Stimulated activated CD8-positive, alpha-beta memory T cell treated with anti-CD3 and anti-CD28 coated beads, Interleukin-4, amount 100 ng/mL, for 48 hours (primary cell): ENCODE results near the gene PLBD1.

Experiments
- DNase-seq: peaks from one replicate; pipeline ENCODE4 v3.0.0-alpha.2; 2020

The PLBD1 gene, protein sequence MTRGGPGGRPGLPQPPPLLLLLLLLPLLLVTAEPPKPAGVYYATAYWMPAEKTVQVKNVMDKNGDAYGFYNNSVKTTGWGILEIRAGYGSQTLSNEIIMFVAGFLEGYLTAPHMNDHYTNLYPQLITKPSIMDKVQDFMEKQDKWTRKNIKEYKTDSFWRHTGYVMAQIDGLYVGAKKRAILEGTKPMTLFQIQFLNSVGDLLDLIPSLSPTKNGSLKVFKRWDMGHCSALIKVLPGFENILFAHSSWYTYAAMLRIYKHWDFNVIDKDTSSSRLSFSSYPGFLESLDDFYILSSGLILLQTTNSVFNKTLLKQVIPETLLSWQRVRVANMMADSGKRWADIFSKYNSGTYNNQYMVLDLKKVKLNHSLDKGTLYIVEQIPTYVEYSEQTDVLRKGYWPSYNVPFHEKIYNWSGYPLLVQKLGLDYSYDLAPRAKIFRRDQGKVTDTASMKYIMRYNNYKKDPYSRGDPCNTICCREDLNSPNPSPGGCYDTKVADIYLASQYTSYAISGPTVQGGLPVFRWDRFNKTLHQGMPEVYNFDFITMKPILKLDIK

DNA sequence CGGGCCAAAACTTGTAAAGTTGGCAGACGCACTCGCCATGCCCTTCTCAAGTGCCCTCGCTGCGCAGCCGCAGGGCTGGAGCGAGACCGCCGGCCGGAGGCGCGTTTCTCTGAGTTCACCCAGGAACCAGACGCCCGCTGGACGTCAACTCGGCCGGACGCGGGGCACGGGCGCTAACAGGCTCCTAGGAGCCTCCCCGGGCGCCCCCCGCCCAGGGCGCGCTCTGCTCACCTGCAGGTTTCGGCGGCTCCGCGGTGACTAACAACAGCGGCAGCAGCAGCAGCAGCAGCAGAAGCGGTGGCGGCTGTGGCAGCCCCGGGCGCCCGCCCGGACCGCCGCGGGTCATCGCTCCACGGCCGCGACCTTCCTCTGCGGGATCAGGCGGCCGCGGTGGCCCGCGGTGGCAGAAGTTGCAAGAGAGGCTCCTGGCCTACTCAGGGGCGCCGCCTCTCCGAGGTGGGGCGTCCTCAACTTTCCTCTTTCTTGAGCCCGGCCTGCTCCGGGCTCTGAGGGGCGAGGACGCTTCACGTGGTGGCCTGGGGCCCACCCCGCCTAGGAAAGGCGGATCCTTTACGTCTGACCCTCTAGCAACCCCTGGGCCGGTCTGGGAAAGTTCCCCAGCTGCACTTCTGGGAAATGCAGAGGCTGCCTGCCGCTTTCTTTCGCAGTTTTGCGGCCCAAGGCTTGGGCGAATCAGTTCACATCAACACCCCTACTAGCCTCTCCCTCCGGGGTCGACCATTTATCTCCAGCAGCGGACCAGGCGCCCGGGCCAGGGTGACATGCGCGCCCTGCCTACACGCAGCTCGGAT is at the start of gene PLBD1:
Gene PLBD1 (minus strand): TSS at position 533 of the 812 bp plus-strand sequence. CDS start 187 bp downstream, at position 346.
- peak; percentile 30 for DNase-seq

GRCh38 chr12:14614704-14615121 is 47.0 kb upstream of the PLBD1 start:
- no peak for DNase-seq

GRCh38 chr12:14613718-14614117 is 46.0 kb upstream of the PLBD1 start:
- DNase-seq: no peak

- DNase-seq: no peak
Measured at GRCh38 chr12:14612898-14613445, 45.3 kb upstream of the PLBD1 start.

- no peak for DNase-seq
Measured at GRCh38 chr12:14612250-14612649, 44.6 kb upstream of the PLBD1 start.

DNA sequence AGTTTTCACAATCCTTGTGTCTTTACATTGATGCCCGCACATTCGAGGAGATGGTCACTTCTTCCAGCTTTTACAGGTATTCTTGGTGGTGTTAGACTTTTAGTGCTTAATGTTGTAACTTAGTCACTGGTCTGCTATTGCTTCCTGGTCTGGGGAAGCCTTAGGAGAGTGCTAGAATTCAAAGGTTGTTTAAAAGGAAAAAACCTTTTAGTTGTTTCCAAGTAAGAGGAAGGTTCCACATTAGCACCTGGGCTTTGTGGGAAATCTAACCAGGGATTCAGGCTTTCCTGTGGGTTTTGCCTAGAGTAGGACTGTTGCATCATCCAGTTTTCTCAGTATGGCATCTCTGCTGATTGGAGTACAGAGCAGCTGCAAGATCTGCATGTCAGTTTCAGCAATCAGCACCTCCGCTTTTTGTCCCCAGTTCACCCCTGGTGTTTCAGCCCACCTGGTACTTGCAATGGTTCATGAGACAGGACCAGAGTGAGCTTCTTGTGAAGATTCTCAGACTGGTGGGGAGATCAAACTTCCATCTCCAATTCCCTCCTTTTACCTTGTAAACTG is 44.0 kb upstream of the PLBD1 start:
- no peak for DNase-seq

DNA sequence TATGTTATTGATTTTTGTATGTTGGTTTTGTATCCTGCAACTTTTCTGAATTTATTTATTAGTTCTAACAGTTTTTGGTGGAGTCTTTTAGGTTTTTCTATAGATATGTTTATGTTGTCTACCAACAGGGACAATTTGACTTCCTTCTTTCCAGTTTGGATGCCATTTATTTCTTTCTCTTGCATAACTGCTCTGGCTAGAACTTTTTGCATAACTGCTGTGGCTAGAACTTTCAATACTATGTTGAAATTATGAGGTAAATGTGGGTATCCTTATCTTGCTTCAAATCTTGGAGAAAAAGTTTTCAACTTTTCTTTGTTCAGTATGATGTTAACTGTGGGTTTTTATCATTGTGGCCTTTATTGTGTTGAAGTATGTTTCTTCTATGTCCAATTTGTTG is 39.9 kb upstream of the PLBD1 start:
- DNase-seq: no peak

DNA sequence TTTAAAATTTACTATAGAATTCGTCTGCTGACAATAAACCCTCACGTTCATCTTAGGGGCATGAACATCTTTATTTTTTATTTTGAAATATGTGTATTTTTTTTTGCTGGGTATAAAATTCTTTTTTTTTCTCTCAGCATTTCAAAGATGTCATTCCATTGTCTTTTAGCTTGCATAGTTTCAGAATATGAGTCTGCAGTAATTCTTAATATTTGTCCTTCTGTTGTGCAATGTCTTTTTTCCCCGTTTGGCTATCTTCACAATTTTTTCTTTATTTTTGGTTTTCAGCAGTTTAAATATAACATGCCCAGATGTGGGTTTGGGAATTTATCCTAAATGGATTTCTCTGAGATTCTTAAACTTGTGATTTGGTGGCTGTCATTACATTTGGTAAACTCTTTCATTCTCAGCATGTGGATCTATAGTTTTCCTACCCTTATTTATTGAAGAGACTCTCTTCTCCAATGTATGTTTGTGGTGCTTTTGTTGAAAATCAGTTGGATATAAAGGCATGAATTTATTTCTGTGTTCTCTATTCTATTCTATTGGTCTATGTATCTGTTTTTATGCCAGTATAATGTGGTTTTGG is 37.8 kb upstream of the PLBD1 start:
- DNase-seq: no peak

DNA sequence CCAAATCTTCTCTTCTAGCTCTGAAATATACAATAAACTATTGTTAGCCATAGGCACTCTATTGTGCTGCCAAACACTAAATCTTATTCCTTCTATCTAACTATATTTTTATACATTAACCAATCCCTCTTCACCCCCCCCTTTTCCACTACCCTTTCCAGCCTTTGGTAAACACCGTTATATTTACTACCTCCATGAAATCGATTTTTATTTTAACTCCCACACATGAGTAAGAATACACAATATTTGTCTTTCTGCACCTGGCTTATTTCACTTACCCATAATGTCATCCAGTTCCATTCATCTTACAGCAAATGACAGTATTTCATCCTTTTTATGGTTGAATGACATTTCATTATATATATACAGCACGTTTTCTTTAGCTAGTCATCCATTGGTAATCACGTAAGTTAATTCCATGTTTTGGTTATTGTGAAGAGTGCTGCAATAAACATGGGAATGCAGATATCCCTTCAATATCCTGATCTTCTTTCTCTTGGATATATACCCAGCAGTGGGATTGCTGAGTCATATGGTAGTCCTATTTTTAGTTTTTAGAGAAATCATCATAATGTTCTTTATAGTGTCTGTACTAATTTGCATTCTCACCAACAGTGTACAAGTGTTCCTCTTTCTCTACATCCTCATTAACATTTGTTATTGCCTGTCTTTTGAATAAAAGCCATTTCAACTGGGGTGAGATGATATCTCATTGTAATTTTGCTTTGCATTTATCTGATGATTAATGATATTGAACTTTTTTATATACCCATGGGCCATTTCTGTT is 34.2 kb upstream of the PLBD1 start:
- no peak for DNase-seq

GRCh38 chr12:14597480-14597879 is 29.8 kb upstream of the PLBD1 start:
- no peak for DNase-seq

GRCh38 chr12:14591719-14592118 is 24.0 kb upstream of the PLBD1 start:
- no peak for DNase-seq

DNA sequence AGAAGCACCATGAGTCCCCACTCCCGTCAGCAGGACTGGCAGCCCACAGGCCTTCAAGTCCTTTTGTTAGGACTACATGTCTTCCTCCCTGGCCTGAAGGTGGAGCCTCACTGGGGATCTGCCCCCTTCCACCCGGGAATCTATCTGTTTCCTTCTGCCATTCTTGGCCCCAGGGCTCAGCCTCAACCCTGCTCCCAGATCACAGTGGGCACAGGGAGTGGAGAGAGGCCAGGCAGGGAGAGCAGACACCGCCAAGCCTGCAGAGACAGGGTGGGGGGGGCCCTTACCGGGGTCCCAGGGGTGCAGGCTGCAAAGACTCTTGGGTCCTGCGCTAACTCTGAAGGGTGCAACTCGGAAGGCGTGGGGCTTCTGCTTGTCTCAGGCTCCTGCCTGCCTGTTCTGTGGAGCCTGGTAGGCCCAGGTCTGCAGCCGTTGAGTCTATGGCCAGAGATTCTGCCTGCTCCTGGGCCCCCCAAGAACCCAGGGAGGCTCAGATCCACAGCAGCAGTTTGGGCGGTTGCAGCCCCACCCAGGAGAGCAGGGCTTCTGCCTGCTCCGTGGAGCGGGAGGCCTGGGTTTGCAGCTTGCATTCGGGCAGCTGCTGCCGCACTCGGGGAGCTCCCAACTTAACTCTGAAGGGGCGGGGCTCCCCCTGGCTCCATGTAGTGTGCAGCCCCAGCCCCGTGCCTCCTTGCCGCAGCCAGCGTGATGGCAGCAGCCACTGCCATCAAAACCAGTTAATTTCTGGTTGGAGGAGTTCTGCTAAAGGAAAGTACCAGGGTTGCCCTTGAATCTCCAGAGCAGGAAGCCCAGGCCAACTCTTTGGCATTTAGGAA is 21.7 kb upstream of the PLBD1 start:
- DNase-seq: no peak

GRCh38 chr12:14588571-14588970 is 20.9 kb upstream of the PLBD1 start:
- DNase-seq: no peak

- no peak for DNase-seq
Measured at GRCh38 chr12:14578646-14579045, 11.0 kb upstream of the PLBD1 start.

- no peak for DNase-seq
Measured at GRCh38 chr12:14577344-14577743, 9.7 kb upstream of the PLBD1 start.

DNA sequence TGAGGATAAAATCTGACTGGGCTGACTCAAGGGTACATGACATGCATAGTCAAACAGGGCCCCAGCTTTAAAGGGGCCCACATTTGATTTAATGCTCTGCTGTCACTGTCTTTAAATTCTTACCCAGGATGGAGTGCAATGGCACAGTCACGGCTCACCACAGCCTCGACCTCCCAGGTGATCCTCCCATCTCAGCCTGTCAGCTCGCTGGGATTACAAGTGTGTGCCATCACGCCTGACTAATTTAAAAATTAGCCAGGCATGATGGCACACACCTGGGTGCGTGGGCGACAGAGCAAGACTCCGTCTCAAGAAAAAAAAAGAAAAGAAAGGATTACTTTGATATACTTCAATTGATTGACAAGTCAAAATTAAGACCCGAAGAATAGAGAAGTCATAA is 9.2 kb upstream of the PLBD1 start:
- DNase-seq: no peak

DNA sequence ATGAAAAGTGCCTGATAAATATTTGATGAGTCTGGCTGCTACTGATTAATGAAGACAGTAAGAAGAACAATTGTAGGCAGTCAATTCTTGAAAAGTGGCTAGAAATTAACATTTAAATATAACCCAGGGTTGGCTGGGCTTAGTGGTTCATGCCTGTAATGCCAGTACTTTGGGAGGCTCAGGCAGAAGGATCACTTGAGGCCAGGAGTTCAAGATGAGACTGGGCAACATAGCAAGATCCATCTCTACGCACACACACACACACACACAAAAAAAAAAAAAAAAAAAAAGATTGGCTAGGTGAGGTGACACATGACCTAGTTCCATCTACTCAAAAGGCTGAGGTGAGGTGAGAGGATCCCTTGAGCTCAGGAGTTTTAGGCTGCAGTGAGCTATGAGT is 7.9 kb upstream of the PLBD1 start:
- DNase-seq: no peak

DNA sequence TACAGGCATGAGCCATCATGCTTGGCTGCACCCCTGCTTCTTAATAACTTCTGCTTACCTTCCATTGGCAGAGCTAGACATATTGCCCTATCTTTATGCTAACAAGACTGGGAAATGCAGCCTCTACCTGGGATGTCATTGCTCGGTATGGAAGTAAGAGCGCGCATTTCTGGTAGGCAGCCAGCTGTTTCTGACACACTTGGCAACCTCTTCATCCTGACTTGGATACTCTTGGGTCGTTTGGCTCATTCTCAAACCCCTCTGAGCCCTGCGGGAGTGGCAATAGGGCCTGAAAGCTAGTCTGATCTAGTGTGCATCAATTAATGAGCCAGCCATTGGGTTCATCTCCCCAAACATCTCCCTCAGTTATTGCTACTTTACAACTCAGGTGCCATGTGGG is 5.4 kb upstream of the PLBD1 start:
- DNase-seq: no peak

GRCh38 chr12:14572401-14572800 is 4.7 kb upstream of the PLBD1 start:
- no peak for DNase-seq

DNA sequence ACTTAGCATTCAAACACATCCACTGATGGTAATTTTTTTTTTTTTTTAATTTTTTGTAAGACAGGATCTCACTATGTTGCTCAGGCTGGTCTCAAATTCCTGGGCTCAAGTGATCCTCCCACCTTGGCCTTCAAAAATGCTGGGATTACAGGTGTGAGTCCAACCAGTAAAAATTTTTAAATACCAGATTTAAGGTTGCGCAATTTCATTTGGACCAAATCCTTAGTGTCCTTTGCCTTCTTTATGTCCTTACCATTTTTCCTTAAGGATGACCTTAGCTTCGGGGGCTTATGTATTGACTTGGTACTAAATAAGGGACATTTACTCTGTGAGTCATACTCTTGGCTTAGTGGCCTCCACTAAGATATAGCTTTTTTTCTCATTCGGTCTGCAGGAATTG is 4.1 kb upstream of the PLBD1 start:
- no peak for DNase-seq

DNA sequence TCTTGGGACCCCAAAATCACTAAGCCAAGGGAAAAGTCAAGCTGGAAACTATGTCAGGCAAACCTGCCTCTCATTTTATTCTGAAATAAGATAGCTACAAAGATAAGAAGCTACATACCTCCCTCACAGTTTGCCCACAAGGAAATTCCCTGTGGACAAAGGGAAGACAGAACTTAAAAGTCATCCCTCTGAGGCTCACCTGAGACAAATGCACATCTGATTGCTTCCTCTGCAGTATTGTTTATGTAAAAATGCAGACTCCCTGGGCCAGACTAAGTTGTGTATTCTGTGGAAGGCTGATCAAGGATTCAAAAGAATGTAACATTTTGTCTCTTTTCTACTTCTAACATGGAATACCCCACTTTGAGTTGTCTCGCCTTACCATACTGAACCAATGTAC is 2.5 kb upstream of the PLBD1 start:
- DNase-seq: no peak
